Trophoblast cell (in vitro differentiated cells and primary cell): Measurements from ENCODE around the gene SLC5A12.
"Not testable (repeated sequence)": the region's sequence is repeated elsewhere in the genome, so short reads cannot be mapped to it uniquely, and the experiment has no call there.

Experiments
- DNase-seq, 2 donors: peaks; one replicate each; pipeline ENCODE4 v3.0.0-alpha.2; 2016
- H2AFZ ChIP-seq: 2 replicates; pipeline ENCODE4 v1.6.1; 2013; ENCODE audit warnings: low read length, moderate library complexity, mild to moderate bottlenecking; ENCODE audit not compliant: insufficient read depth, poor library complexity
- H2AK5ac ChIP-seq: 2 replicates; pipeline ENCODE4 v1.6.1; 2013; ENCODE audit warnings: mild to moderate bottlenecking, low read length
- H2BK120ac ChIP-seq: 2 replicates; pipeline ENCODE4 v1.6.1; 2013; ENCODE audit warnings: low read length, mild to moderate bottlenecking, moderate library complexity; ENCODE audit not compliant: insufficient read depth, poor library complexity
- H2BK12ac ChIP-seq: 2 replicates; pipeline ENCODE4 v1.6.1; 2013; ENCODE audit warnings: mild to moderate bottlenecking, low read length, moderate library complexity
- H2BK5ac ChIP-seq: 2 replicates; pipeline ENCODE4 v1.6.1; 2013; ENCODE audit warnings: low read length, low read depth, moderate library complexity, mild to moderate bottlenecking; ENCODE audit not compliant: poor library complexity
- H3K14ac ChIP-seq: 2 replicates; pipeline ENCODE4 v1.6.1; 2013; ENCODE audit warnings: mild to moderate bottlenecking, low read length
- H3K18ac ChIP-seq: 2 replicates; pipeline ENCODE4 v1.6.1; 2013; ENCODE audit warnings: mild to moderate bottlenecking, low read length
- H3K23ac ChIP-seq: 2 replicates; pipeline ENCODE4 v1.6.1; 2013; ENCODE audit warnings: low read length
- H3K27ac ChIP-seq: 2 replicates; pipeline ENCODE4 v1.5.1; 2013; ENCODE audit warnings: low read depth, mild to moderate bottlenecking, inconsistent platforms, low read length, moderate library complexity
- H3K27me3 ChIP-seq: 2 replicates; pipeline ENCODE4 v1.6.1; 2013; ENCODE audit warnings: inconsistent platforms, mild to moderate bottlenecking, low read length, moderate library complexity; ENCODE audit not compliant: insufficient read depth
- H3K36me3 ChIP-seq, 2 experiments: 1 replicate in 1 of 2; 2 replicates in 1 of 2; pipeline ENCODE4 v1.6.1; 2013; ENCODE audit warnings: low read length in 2 of 2, mild to moderate bottlenecking in 2 of 2, moderate library complexity in 1 of 2; ENCODE audit not compliant: insufficient read depth in 2 of 2, control insufficient read depth in 1 of 2
- H3K4ac ChIP-seq: 2 replicates; pipeline ENCODE4 v1.6.1; 2013; ENCODE audit warnings: low read depth, mild to moderate bottlenecking, low read length, moderate library complexity
- H3K4me1 ChIP-seq, 2 experiments: 1 replicate in 1 of 2; 2 replicates in 1 of 2; pipeline ENCODE4 v1.6.1; 2013; ENCODE audit warnings: low read length in 2 of 2, mild to moderate bottlenecking in 2 of 2, moderate library complexity in 1 of 2; ENCODE audit not compliant: insufficient read depth in 2 of 2, control insufficient read depth in 1 of 2
- H3K4me2 ChIP-seq: 2 replicates; pipeline ENCODE4 v1.6.1; 2013; ENCODE audit warnings: inconsistent platforms, mild to moderate bottlenecking, low read length, moderate library complexity
- H3K4me3 ChIP-seq: 2 replicates; pipeline ENCODE4 v1.5.1; 2013; ENCODE audit warnings: mild to moderate bottlenecking, low read depth, low read length, inconsistent platforms
- H3K79me1 ChIP-seq: one replicate; pipeline ENCODE4 v1.6.1; 2013; ENCODE audit warnings: low read length
- H3K79me2 ChIP-seq: 2 replicates; pipeline ENCODE4 v1.6.1; 2013; ENCODE audit warnings: low read length, mild to moderate bottlenecking; ENCODE audit not compliant: control insufficient read depth, insufficient read depth, poor library complexity
- H3K9ac ChIP-seq: 2 replicates; pipeline ENCODE4 v1.6.1; 2013; ENCODE audit warnings: mild to moderate bottlenecking, low read length
- H3K9me3 ChIP-seq: 2 replicates; pipeline ENCODE4 v1.6.1; 2013; ENCODE audit warnings: low read depth, mild to moderate bottlenecking, control low read depth, inconsistent platforms, low read length; ENCODE audit not compliant: insufficient read depth
- H4K12ac ChIP-seq: 2 replicates; pipeline ENCODE4 v1.6.1; 2013; ENCODE audit warnings: low read depth, mild to moderate bottlenecking, low read length, moderate library complexity
- H4K8ac ChIP-seq: 2 replicates; pipeline ENCODE4 v1.6.1; 2013; ENCODE audit warnings: low read depth, mild to moderate bottlenecking, low read length, moderate library complexity
- H4K91ac ChIP-seq: one replicate; pipeline ENCODE4 v1.6.1; 2013; ENCODE audit warnings: low read depth, mild to moderate bottlenecking, low read length, moderate library complexity
- WGBS: extraction: QIAGEN DNeasy Blood & Tissue Kit; methylation state at CpG from one replicate; pipeline ENCODE4 v1.1.7; 2013; ENCODE audit warnings: missing lambda C conversion rate; ENCODE audit not compliant: insufficient read length, insufficient coverage; ENCODE audit errors: extremely low coverage; 5-methylcytosine and 5-hydroxymethylcytosine counted together

Gene SLC5A12

DNA sequence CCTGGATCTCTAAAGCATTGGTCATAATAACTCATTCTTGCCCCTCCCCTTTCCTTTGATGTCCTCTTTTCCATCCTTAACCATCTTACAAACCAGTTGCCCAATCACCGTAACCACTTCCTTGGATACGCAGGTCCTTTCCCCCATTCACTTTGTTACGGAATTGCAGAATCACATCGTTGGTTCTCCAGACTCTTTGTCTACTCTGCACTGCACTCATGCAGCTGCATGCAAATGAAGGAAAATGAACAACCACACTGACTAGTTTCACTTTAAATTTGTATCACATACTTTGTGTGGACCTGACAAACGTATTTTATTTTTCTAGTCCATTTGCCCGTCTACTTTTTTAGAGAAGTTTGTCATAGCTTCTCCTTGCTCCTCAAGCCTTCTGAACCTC lies 69.9 kb downstream of the SLC5A12 start:
- H2AFZ ChIP-seq, result no peak overlapping the region
- no peak overlapping the region for H2BK12ac ChIP-seq
- H2AK5ac ChIP-seq, result no peak overlapping the region
- no peaks in the 10 kb centered on the region for H3K36me3 ChIP-seq
- no peak overlapping the region for H3K4ac ChIP-seq
- H4K12ac ChIP-seq, result no peak overlapping the region
- H3K27me3 ChIP-seq, result no peaks in the 10 kb centered on the region
- H3K9ac ChIP-seq, result no peak overlapping the region
- H4K91ac ChIP-seq, result no peak overlapping the region
- H3K18ac ChIP-seq, result no peak overlapping the region
- H3K9me3 ChIP-seq, result no peaks in the 10 kb centered on the region
- H3K23ac ChIP-seq, result no peak overlapping the region
- H3K14ac ChIP-seq, result no peak overlapping the region
- no peak overlapping the region for H3K27ac ChIP-seq
- no peak for DNase-seq
- no peak overlapping the region for H4K8ac ChIP-seq
- H2BK120ac ChIP-seq, result no peak overlapping the region
- no peaks in the 10 kb centered on the region for H3K4me1 ChIP-seq
- no peak overlapping the region for H3K4me3 ChIP-seq
- no peaks in the 10 kb centered on the region for H3K79me1 ChIP-seq
- H3K4me2 ChIP-seq, result no peak overlapping the region
- no CpG with 5 or more reads among the region's 6 CpGs for WGBS
- no peaks in the 10 kb centered on the region for H3K79me2 ChIP-seq
- no peak overlapping the region for H2BK5ac ChIP-seq

GRCh38 chr11:26649884-26650283 lies 72.0 kb downstream of the SLC5A12 start:
- Histone ChIP-seq H4K8ac (no peak overlapping the region), H3K23ac (no peak overlapping the region), H3K79me2 (no peaks in the 10 kb centered on the region), H3K36me3 (no peaks in the 10 kb centered on the region), H3K4ac (no peak overlapping the region), H3K4me3 (no peak overlapping the region), H3K14ac (no peak overlapping the region), H3K4me2 (no peak overlapping the region), H4K91ac (no peak overlapping the region), H3K9ac (no peak overlapping the region), H2BK5ac (no peak overlapping the region), H3K79me1 (no peaks in the 10 kb centered on the region), H3K4me1 (no peaks in the 10 kb centered on the region), H3K27me3 (no peaks in the 10 kb centered on the region), H3K18ac (no peak overlapping the region), H2AFZ (no peak overlapping the region), H4K12ac (no peak overlapping the region), H3K9me3 (no peaks in the 10 kb centered on the region), H2AK5ac (no peak overlapping the region), H3K27ac (no peak overlapping the region), H2BK120ac (no peak overlapping the region), H2BK12ac (no peak overlapping the region)
- no CpG with 5 or more reads among the region's 8 CpGs for WGBS
- DNase-seq, result peak; percentile 78 to 95

GRCh38 chr11:26643314-26643713 lies 78.5 kb downstream of the SLC5A12 start:
- H3K18ac ChIP-seq, H3K79me1 ChIP-seq, H4K91ac ChIP-seq, H4K12ac ChIP-seq, H3K4me1 ChIP-seq, H2BK5ac ChIP-seq, H3K23ac ChIP-seq, H3K79me2 ChIP-seq, H3K27me3 ChIP-seq, DNase-seq, H3K4me3 ChIP-seq, H3K14ac ChIP-seq, H2BK12ac ChIP-seq, H4K8ac ChIP-seq, H2AK5ac ChIP-seq, H2BK120ac ChIP-seq, H3K4me2 ChIP-seq, H2AFZ ChIP-seq, H3K9ac ChIP-seq, H3K4ac ChIP-seq, H3K36me3 ChIP-seq, H3K9me3 ChIP-seq, H3K27ac ChIP-seq: not testable (repeated sequence)
- WGBS, result no CpG with 5 or more reads among the region's 10 CpGs

GRCh38 chr11:26632691-26633159 lies 89.1 kb downstream of the SLC5A12 start:
- H4K8ac ChIP-seq, result no peak overlapping the region
- H2BK5ac ChIP-seq, result no peak overlapping the region
- H2BK120ac ChIP-seq, result no peak overlapping the region
- WGBS, result no CpG with 5 or more reads among the region's 2 CpGs
- H3K27me3 ChIP-seq, result no peaks in the 10 kb centered on the region
- no peak for DNase-seq
- no peak overlapping the region for H3K4ac ChIP-seq
- H3K18ac ChIP-seq, result no peak overlapping the region
- H3K4me1 ChIP-seq, result no peaks in the 10 kb centered on the region
- H3K9me3 ChIP-seq, result no peaks in the 10 kb centered on the region
- H3K4me3 ChIP-seq, result no peak overlapping the region
- no peak overlapping the region for H2BK12ac ChIP-seq
- H3K14ac ChIP-seq, result no peak overlapping the region
- no peak overlapping the region for H3K27ac ChIP-seq
- no peak overlapping the region for H2AK5ac ChIP-seq
- no peak overlapping the region for H3K9ac ChIP-seq
- H3K79me2 ChIP-seq, result no peaks in the 10 kb centered on the region
- H2AFZ ChIP-seq, result no peak overlapping the region
- H3K23ac ChIP-seq, result no peak overlapping the region
- no peaks in the 10 kb centered on the region for H3K79me1 ChIP-seq
- no peak overlapping the region for H4K91ac ChIP-seq
- H3K36me3 ChIP-seq, result no peaks in the 10 kb centered on the region
- H3K4me2 ChIP-seq, result no peak overlapping the region
- H4K12ac ChIP-seq, result no peak overlapping the region
